IPS-15b (cell line): ENCODE data around the gene SLC13A3.
"Not testable (repeated sequence)": the region's sequence is repeated elsewhere in the genome, so short reads cannot be mapped to it uniquely, and the experiment has no call there.

Experiments
- H3K27me3 ChIP-seq: one replicate; pipeline ENCODE4 v1.6.1; 2013; ENCODE audit warnings: low read length; ENCODE audit not compliant: control insufficient read depth, insufficient read depth
- H3K36me3 ChIP-seq: one replicate; pipeline ENCODE4 v1.6.1; 2013; ENCODE audit warnings: low read length; ENCODE audit not compliant: control insufficient read depth, insufficient read depth
- H3K4me1 ChIP-seq: one replicate; pipeline ENCODE4 v1.6.1; 2013; ENCODE audit warnings: mild to moderate bottlenecking, low read length; ENCODE audit not compliant: control insufficient read depth, insufficient read depth
- H3K4me3 ChIP-seq: one replicate; pipeline ENCODE4 v1.5.1; 2013; ENCODE audit warnings: low read depth, low read length
- H3K9ac ChIP-seq: one replicate; pipeline ENCODE4 v1.6.1; 2013; ENCODE audit warnings: low read depth, mild to moderate bottlenecking, low read length
- H3K9me3 ChIP-seq: one replicate; pipeline ENCODE4 v1.6.1; 2013; ENCODE audit warnings: mild to moderate bottlenecking, low read length; ENCODE audit not compliant: control insufficient read depth, insufficient read depth

The SLC13A3 gene

DNA sequence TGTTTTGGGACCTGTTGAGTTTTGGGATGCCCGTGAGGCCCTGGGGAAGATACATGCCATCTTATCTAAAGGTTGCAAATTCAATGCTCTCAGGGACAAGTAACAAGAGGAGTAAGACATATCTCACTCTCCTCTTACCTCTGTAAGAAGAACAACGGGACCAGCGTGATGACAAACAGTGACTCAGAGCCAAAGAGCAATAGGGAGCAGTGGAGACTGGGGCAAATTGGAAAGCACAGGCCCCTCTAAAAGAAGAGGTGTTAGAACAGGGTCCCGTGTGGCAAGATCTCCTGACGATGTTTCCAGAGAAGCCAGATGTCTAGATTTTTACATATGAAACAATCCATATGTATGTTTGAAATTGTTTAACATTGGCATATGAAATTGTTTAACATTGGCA, 26.3 kb upstream of the SLC13A3 start:
- Histone ChIP-seq H3K9me3 (peaks cover under 1% of the 10 kb centered on the region), H3K9ac (no peak overlapping the region), H3K4me3 (no peak overlapping the region), H3K4me1 (peaks cover 15% of the 10 kb centered on the region), H3K36me3 (peaks cover 9% of the 10 kb centered on the region), H3K27me3 (no peaks in the 10 kb centered on the region)

DNA sequence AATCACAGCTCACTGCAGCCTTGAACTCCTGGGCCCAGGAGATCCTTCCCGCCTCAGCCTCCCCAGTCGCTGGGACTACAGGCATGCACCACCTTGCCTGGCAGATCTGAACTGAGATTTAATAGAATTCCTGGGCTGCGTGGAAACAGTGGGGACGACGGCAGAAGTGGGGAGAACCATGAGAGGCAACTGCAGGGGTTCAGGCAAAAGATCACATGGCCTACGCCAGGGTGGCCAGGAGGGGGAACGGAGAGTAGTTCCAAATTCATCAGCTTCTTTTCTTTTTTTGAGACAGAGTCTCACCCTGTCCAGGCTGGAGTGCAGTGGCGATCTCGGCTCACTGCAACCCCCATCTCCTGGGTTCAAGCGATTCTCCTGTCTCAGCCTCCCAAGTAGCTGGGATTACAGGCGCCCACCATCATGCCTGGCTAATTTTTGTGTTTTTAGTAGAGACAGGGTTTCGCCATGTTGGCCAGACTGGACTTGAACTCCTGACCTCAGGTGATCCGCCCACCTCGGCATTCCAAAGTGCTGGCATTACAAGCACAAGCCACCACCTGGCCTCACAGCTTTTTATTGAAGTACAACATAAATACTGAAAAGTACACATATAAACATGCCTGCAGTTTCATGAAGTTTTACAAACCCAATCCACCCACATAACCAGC, 25.5 kb upstream of the SLC13A3 start:
- not testable (repeated sequence) for H3K9ac ChIP-seq, H3K36me3 ChIP-seq, H3K27me3 ChIP-seq, H3K4me1 ChIP-seq, H3K4me3 ChIP-seq, H3K9me3 ChIP-seq

DNA sequence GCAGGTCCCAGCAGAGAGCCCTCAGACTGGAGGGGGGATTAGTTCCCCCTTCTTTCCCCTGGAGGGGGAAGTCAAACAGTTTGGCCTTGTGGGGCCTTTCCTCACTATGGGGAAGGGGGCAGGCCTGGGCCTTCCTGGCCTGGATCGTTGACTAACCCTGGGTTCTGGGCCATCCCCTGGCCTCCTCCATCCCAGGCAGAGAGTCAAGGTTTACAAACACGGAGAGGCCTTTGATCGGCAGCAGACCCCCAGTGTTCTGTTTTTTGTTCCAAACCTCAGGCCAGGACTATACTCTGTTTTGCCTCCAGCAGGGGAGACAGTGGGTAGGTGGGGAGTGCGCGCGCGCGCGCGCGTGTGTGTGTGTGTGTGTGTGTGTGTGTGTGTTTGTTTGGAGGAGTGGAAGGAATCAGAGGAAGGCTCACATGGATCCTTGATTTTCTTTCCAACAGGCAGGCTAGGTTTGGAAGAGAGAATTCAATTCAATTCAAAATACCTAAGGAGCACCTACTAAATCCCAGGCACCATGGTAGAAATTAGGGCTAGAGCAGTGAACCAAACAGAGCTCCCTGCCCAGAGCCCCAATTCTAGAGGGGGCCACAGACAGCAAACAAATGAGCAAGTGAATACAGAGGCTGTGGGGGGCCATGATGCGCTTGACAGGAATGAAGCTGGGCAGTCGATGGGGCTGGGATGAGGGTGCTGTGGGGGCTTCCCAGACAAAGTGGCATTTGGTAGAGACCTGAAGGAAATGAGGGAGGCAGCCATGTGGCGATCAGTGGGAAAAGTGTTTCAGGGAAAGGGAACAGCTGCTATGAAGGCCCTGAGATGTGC, 23.2 kb upstream of the SLC13A3 start:
- peaks cover 6% of the 10 kb centered on the region for H3K4me1 ChIP-seq
- no peak overlapping the region for H3K4me3 ChIP-seq
- H3K27me3 ChIP-seq, result no peaks in the 10 kb centered on the region
- no peak overlapping the region for H3K9ac ChIP-seq
- peaks cover 2% of the 10 kb centered on the region for H3K9me3 ChIP-seq
- H3K36me3 ChIP-seq, result no peaks in the 10 kb centered on the region

DNA sequence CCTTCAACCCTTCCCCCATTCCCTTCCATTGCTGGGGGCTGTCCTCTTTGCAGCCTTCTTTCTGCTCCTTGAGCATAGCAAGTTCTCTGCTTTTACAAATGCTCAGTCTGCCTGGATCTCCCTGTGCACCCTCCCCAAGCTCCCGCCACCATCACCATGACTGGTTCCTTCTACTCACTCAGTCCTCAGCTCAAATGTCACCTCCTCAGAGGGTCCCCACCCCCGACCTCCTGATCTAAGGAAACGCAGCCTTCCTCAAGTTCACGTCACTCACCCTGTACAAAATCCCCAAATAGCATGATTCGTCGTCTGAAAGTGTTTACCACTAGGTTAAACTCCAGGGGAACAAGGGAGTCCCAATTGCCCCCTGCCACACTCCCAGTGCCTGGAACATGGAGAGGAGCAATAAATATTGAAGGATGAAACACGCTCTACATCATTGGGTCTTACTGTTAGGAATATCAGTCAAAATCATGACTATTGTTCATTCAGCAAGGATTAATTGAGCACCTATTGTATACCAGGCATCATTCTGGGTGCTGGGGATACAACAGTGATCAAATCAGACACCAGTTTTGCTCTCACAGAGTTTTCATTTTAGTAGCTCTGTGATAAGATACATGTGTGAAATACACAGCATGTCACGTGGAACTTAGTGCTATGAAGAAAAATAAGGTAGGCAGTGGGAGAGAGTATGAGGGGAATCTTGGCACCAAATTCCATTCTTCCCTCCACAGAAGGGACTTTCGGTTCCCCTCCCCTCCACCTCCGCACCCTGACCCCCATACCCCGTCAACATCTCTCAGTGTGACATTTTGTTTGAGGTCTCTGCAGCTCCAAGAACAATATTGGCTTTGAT, 22.4 kb upstream of the SLC13A3 start:
- Histone ChIP-seq H3K4me3 (no peak overlapping the region), H3K9me3 (peaks cover 2% of the 10 kb centered on the region), H3K4me1 (peaks cover 6% of the 10 kb centered on the region), H3K9ac (no peak overlapping the region), H3K27me3 (no peaks in the 10 kb centered on the region), H3K36me3 (no peaks in the 10 kb centered on the region)

DNA sequence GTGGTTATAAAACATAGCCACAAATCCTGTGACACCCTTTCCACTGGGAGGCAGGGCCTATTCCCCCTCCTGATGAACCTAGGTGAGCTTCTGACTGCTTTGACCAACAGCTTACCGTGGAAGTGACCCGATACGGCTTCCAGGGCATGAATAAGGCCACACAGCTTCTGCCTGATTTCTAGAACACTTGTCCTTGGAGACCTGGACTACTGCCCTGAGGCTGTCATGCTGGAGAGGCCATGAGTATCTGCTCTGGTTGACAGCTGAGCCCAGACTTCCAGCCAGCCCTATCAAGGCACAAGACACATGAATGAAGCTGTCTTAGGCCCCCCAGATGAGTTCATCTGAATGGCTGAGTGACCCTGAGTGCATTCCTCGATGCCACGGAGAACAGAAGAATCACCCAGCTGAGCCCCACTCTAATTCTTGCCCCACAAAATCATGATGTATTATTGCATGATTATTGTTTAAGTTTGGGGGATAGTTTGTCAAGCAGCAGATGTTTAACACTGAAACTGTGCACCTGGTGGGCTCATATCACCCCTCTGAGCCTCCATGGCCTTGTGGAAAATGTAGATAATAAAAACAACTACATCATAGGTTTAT, 21.4 kb upstream of the SLC13A3 start:
- H3K4me1 ChIP-seq, result peaks cover 6% of the 10 kb centered on the region
- no peak overlapping the region for H3K4me3 ChIP-seq
- H3K9me3 ChIP-seq, result peaks cover 2% of the 10 kb centered on the region
- H3K27me3 ChIP-seq, result no peaks in the 10 kb centered on the region
- no peak overlapping the region for H3K9ac ChIP-seq
- no peaks in the 10 kb centered on the region for H3K36me3 ChIP-seq

DNA sequence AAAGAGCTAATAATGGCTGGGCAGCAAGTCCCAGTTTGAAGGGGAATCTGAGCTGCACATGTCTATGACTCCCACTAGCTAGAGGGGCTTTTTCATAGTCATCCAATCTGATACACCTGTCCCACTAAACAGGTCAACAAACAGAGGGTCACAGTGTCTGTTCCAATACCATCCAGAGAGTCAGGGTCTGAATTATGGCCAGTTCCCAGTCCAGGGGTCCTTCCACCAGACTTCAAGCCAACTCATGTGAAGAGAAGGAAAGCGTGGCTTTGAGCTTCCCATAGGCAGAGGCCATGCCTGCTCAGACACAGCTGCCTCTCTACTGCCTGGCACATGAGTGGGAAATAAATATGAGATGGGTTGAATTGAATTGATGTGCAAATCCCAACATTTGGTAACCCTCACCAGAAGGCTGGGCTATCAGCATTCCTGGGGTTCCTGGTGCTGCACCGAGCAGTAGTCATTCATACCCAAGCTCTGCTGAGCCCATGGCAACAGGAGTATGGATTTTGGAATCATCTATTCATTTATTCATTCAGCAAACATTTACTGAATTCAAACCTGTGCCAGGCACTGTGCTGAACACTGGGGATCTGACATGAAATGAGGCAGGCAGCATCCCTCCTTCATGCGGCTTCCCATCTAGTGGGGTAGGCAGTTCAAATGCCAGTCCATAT, 20.7 kb upstream of the SLC13A3 start:
- H3K9me3 ChIP-seq, result peaks cover 2% of the 10 kb centered on the region
- H3K36me3 ChIP-seq, result no peaks in the 10 kb centered on the region
- H3K27me3 ChIP-seq, result no peaks in the 10 kb centered on the region
- H3K9ac ChIP-seq, result no peak overlapping the region
- H3K4me1 ChIP-seq, result peaks cover 6% of the 10 kb centered on the region
- no peak overlapping the region for H3K4me3 ChIP-seq

DNA sequence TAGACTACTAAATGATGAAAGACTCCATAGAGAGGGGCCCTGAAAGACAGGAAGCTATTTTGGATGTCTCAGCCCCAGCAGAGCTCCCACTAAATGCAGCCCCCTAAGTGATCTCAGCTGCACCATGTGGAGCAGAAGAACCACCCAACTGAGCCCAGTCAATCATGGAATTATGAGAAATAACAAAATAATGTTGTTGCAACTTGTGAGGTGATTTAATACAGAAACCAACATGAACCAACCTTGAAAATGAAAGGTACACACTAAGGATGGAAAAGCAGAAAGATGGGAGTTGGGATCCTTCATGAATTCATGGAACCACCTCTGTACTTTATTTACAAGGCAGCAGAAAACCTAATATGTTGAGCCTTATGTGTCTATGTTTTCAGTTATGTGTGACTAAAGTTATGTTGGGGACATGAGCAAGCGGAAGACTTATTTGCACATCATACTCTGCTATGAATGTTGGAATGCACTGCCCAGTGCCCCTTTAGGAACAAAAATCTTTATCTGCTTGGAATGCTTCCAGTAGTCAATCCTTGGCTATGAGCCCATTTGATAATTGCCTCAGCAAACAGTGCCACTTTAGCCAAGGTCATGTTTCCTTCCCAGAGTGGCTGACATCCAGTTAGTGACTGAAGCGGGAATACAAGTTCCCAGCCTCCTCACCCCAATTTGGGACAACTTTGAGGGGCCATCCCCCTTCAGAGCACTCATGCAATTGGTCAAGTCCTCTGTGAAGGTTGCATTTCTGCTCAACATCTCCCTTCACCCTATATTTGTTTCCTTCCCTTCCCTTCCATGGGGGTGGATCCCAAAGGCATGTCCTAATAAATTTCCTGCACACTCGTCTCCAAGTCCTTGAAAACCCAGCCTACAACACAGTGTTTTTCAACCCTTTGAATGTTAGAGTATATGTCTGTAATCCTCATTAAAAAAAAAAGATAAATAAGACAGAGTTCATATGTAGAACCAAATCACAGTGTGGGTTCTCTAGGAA, 19.6 kb upstream of the SLC13A3 start:
- Histone ChIP-seq H3K36me3 (no peaks in the 10 kb centered on the region), H3K9ac (no peak overlapping the region), H3K27me3 (no peaks in the 10 kb centered on the region), H3K4me3 (no peak overlapping the region), H3K9me3 (peaks cover 2% of the 10 kb centered on the region), H3K4me1 (peaks cover 6% of the 10 kb centered on the region)

DNA sequence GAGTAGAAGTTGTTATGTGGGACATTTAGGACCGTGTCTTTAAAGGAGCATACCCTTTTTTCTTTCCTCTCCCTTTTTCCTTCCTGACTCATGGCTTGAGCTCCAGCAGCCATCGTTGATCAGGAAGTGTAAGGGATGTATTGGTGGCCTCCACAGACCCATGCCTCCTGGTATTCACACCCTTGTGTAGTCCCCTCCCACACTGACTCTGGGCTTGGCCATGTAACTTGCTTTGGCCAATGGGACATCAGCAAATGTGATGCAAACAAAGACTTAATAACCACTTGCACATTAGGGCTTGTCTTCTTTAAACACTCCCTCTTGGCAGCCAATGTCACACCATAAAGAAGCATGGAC, 18.9 kb upstream of the SLC13A3 start:
- Histone ChIP-seq H3K9ac (no peak overlapping the region), H3K36me3 (no peaks in the 10 kb centered on the region), H3K4me3 (no peak overlapping the region), H3K4me1 (peaks cover 6% of the 10 kb centered on the region), H3K27me3 (no peaks in the 10 kb centered on the region), H3K9me3 (peaks cover 2% of the 10 kb centered on the region)

DNA sequence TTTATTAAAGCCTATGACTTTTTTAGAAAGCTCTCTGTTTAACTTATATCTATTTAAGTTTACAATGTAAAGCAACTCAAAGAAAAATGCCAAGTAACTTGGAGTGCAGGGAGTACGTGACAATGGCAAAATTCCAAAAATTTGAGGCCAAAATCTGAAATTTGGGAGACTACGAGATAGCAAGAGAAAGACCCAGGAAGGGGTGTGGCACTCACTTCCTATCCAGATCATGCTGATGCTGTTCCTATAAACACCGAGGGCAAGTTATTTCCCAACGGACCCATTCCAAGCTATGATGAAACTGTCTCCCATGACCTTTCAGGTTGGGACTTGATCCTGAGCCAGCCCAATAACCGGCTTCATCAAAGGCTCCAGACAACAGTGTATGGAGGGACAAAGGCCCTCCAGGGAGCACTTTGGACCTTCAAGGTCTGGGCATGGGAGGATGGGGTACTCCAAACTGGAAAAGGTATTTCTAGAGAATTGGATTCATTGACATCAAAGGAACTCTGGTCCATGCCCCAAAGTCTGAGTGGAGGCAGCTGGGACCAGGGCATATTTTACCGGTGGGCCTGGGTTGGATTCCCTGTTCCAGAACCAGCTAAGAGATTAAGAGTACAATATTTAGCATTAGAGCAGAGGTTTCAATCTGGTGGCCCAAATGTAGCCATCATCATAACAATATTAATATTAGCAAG, 15.7 kb upstream of the SLC13A3 start:
- Histone ChIP-seq H3K4me1 (no peaks in the 10 kb centered on the region), H3K9ac (no peak overlapping the region), H3K4me3 (no peak overlapping the region), H3K27me3 (no peaks in the 10 kb centered on the region), H3K9me3 (no peaks in the 10 kb centered on the region), H3K36me3 (no peaks in the 10 kb centered on the region)

DNA sequence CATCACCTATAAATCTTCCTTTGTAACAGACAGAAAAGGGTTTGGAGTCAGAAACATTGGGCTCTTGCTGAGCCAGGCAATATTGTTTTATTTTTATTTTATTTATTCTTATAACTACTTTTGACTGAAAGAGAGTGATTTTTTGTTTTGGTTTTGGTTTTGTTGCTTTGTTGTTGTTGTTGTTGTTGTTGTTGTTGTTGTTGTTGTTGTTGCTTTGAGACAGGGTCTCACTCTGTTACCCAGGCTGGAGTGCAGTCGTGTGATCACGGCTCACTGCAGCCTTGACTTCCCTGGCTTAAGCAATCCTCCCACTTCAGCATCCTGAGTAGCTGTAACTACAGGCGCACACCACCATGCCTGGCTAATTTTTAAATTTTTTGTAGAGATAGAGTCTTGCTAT, 15.0 kb upstream of the SLC13A3 start:
- no peak overlapping the region for H3K4me3 ChIP-seq
- H3K9ac ChIP-seq, result no peak overlapping the region
- no peaks in the 10 kb centered on the region for H3K27me3 ChIP-seq
- no peaks in the 10 kb centered on the region for H3K36me3 ChIP-seq
- no peaks in the 10 kb centered on the region for H3K9me3 ChIP-seq
- H3K4me1 ChIP-seq, result no peaks in the 10 kb centered on the region
